ENCODE results near the gene HSPA13. TPM values are rescaled to one million over a fixed set of nuclear protein-coding genes. Genes with fewer than 3 reads are reported as not detected.

The HSPA13 gene
- total RNA-seq, 4 donors from 2014 or later: 14.4 to 18.7 (median 15.4) TPM

- Histone ChIP-seq H3K4me1 (no peaks in the 10 kb centered on the region), H3K27ac (replicated peaks in 1 of 4) (no peak overlapping the region), H3K27me3 (no peaks in the 10 kb centered on the region), H3K9me3 (no peaks in the 10 kb centered on the region), H3K36me3 (no peaks in the 10 kb centered on the region), H3K4me3 (no peak overlapping the region)
- intact Hi-C loops (cut with DNase I): loop anchor here (10.0 kb wide), 1 partner anchor 1080 kb away; no protein-coding TSS in a partner anchor
- no peak for DNase-seq (ENCODE audit: extremely low spot score)
- TF ChIP-seq EP300 (IDR thresholded peaks at IDR 0.05): no peak
- TF ChIP-seq POLR2A (IDR thresholded peaks at IDR 0.05; ENCODE audit: low read depth): no peak
- no peak for TF ChIP-seq CTCF (IDR thresholded peaks at IDR 0.05)
- TF ChIP-seq POLR2AphosphoS5 (IDR thresholded peaks at IDR 0.05): no peak
- WGBS: 83% methylated on average over 1 of the region's 1 CpG
Observed at GRCh38 chr21:14405225-14405624, 22.3 kb upstream of the HSPA13 start.

- Histone ChIP-seq H3K27me3 (no peaks in the 10 kb centered on the region), H3K4me1 (no peaks in the 10 kb centered on the region), H3K9me3 (no peaks in the 10 kb centered on the region), H3K27ac (replicated peaks in 1 of 4) (no peak overlapping the region), H3K4me3 (no peak overlapping the region), H3K36me3 (no peaks in the 10 kb centered on the region)
- DNase-seq (ENCODE audit: extremely low spot score): no peak
- WGBS: 19% methylated on average over 1 of the region's 1 CpG
- intact Hi-C loops (cut with DNase I): loop anchor here (10.0 kb wide), 1 partner anchor 1081 kb away; no protein-coding TSS in a partner anchor
- TF ChIP-seq CTCF (IDR thresholded peaks at IDR 0.05) (peak; percentile 32 to 49 (median 42)), POLR2AphosphoS5 (IDR thresholded peaks at IDR 0.05) (no peak)
Observed at GRCh38 chr21:14403681-14404318, 20.9 kb upstream of the HSPA13 start.

GRCh38 chr21:14401217-14401616, 18.3 kb upstream of the HSPA13 start:
- 47% methylated on average over 1 of the region's 1 CpG for WGBS

GRCh38 chr21:14388282-14388681, 5.3 kb upstream of the HSPA13 start:
- Histone ChIP-seq H3K9me3 (no peaks in the 10 kb centered on the region), H3K4me3 (no peak overlapping the region), H3K36me3 (no peaks in the 10 kb centered on the region), H3K4me1 (peaks cover 0 to 9% (median 6%) of the 10 kb centered on the region in 4 donors), H3K27ac (replicated peaks in 1 of 4) (no peak overlapping the region), H3K27me3 (no peaks in the 10 kb centered on the region)
- no peak for TF ChIP-seq EP300 (IDR thresholded peaks at IDR 0.05)
- TF ChIP-seq POLR2A (IDR thresholded peaks at IDR 0.05; ENCODE audit: low read depth): no peak
- TF ChIP-seq CTCF (IDR thresholded peaks at IDR 0.05): no peak
- TF ChIP-seq POLR2AphosphoS5 (IDR thresholded peaks at IDR 0.05): no peak
- intact Hi-C loops (cut with DNase I): no loop called here
- WGBS: 88% methylated on average over 2 of the region's 2 CpGs
- no peak for DNase-seq (ENCODE audit: extremely low spot score)

More at GRCh38 chr21:14401217-14401616, 18.3 kb upstream of the HSPA13 start:
- no peak for DNase-seq (ENCODE audit: extremely low spot score)
- H3K36me3 ChIP-seq: no peaks in the 10 kb centered on the region
- no peaks in the 10 kb centered on the region for H3K27me3 ChIP-seq
- H3K4me1 ChIP-seq: no peaks in the 10 kb centered on the region
- no peaks in the 10 kb centered on the region for H3K9me3 ChIP-seq
- intact Hi-C loops (cut with DNase I): loop anchor here (10.0 kb wide), 1 partner anchor 1084 kb away; no protein-coding TSS in a partner anchor
- H3K27ac ChIP-seq (replicated peaks in 1 of 4): no peak overlapping the region
- TF ChIP-seq POLR2A (IDR thresholded peaks at IDR 0.05; ENCODE audit: low read depth) (no peak), CTCF (IDR thresholded peaks at IDR 0.05) (no peak), EP300 (IDR thresholded peaks at IDR 0.05) (no peak), POLR2AphosphoS5 (IDR thresholded peaks at IDR 0.05) (no peak)
- no peak overlapping the region for H3K4me3 ChIP-seq

Measured in esophagus muscularis mucosa (tissue), 4 donors.